WTC11 (cell line): ENCODE data around the gene ANO8. TPM values are rescaled to one million over a fixed set of nuclear protein-coding genes. Genes with fewer than 3 reads are reported as not detected.
A peak's percentile ranks its signal among the peaks of the same experiment; 100 is the strongest.

Experiments
- CREB1 ChIP-seq: sonication (generic); formaldehyde crosslinking; IDR thresholded peaks from 2 replicates; pipeline ENCODE4 v1.8.0; 2023; ENCODE audit warnings: mild to moderate bottlenecking, missing genetic modification reagents
- CREM ChIP-seq: sonication (generic); formaldehyde crosslinking; IDR thresholded peaks from 2 replicates; pipeline ENCODE4 v1.8.1; 2022; ENCODE audit warnings: mild to moderate bottlenecking, missing genetic modification reagents, moderate library complexity
- FOXJ3 ChIP-seq: sonication (generic); formaldehyde crosslinking; IDR thresholded peaks from 2 replicates; pipeline ENCODE4 v1.9.0; 2021; ENCODE audit warnings: missing genetic modification reagents, mild to moderate bottlenecking, borderline replicate concordance
- FOXP1 ChIP-seq: sonication (generic); formaldehyde crosslinking; IDR thresholded peaks from 2 replicates; pipeline ENCODE4 v1.8.0; 2022; ENCODE audit warnings: missing genetic modification reagents, mild to moderate bottlenecking, moderate library complexity, borderline replicate concordance
- IRF2 ChIP-seq: sonication (generic); formaldehyde crosslinking; IDR thresholded peaks from 2 replicates; pipeline ENCODE4 v1.8.0; 2022; ENCODE audit warnings: low read depth, missing genetic modification reagents, borderline replicate concordance
- JUN ChIP-seq: sonication (generic); formaldehyde crosslinking; IDR thresholded peaks from 2 replicates; pipeline ENCODE4 v1.8.0; 2023; ENCODE audit warnings: mild to moderate bottlenecking, missing genetic modification reagents
- KAT7 ChIP-seq: sonication (generic); formaldehyde crosslinking; IDR thresholded peaks from 2 replicates; pipeline ENCODE4 v1.8.1; 2023; ENCODE audit warnings: missing genetic modification reagents, mild to moderate bottlenecking, borderline replicate concordance
- NFYB ChIP-seq: sonication (generic); formaldehyde crosslinking; conservative IDR thresholded peaks from 2 replicates; pipeline ENCODE4 v1.8.0; 2022; ENCODE audit warnings: low read depth, missing genetic modification reagents
- OVOL2 ChIP-seq: fragments of 250-450 bp; sonication (Bioruptor Pico); IDR thresholded peaks from 2 replicates; pipeline ENCODE4 v1.9.0; 2021; ENCODE audit warnings: mild to moderate bottlenecking, borderline replicate concordance
- RORB ChIP-seq: fragments of 250-450 bp; sonication (Bioruptor Pico); IDR thresholded peaks from 2 replicates; pipeline ENCODE4 v1.9.0; 2021; ENCODE audit warnings: mild to moderate bottlenecking
- SOX15 ChIP-seq: fragments of 250-450 bp; sonication (Bioruptor Pico); IDR thresholded peaks from 2 replicates; pipeline ENCODE4 v1.9.0; 2021; ENCODE audit warnings: mild to moderate bottlenecking
- SP1 ChIP-seq: sonication (generic); formaldehyde crosslinking; conservative IDR thresholded peaks from 2 replicates; pipeline ENCODE4 v1.8.1; 2022; ENCODE audit warnings: missing genetic modification reagents
- TP53 ChIP-seq: sonication (generic); formaldehyde crosslinking; IDR thresholded peaks from 2 replicates; pipeline ENCODE4 v1.8.1; 2023; ENCODE audit warnings: mild to moderate bottlenecking, missing genetic modification reagents
- ZNF138 ChIP-seq: sonication (generic); formaldehyde crosslinking; conservative IDR thresholded peaks from 2 replicates; pipeline ENCODE4 v1.8.1; 2022; ENCODE audit warnings: mild to moderate bottlenecking, moderate library complexity, missing genetic modification reagents
- ZNF317 ChIP-seq: sonication (generic); formaldehyde crosslinking; IDR thresholded peaks from 2 replicates; pipeline ENCODE4 v1.8.1; 2023; ENCODE audit warnings: low read depth, mild to moderate bottlenecking, moderate library complexity, missing genetic modification reagents, borderline replicate concordance
- ZNF671 ChIP-seq: fragments of 250-450 bp; sonication (Bioruptor Pico); IDR thresholded peaks from 2 replicates; pipeline ENCODE4 v1.8.0; 2021; ENCODE audit warnings: mild to moderate bottlenecking
- total RNA-seq: library from RNA; stranded (reverse); gene quantifications from 3 replicates; pipeline ENCODE4 v1.2.3, GENCODE V29; 2021
- TF ChIP-seq, protein P1 (sequence below): fragments of 250-450 bp; sonication (Bioruptor Pico); IDR thresholded peaks from 2 replicates; pipeline ENCODE4 v1.9.0; 2021; ENCODE audit warnings: mild to moderate bottlenecking, borderline replicate concordance
- TF ChIP-seq, protein P2 (sequence below): sonication (generic); formaldehyde crosslinking; IDR thresholded peaks from 2 replicates; pipeline ENCODE4 v1.8.0; 2022; ENCODE audit warnings: mild to moderate bottlenecking, missing genetic modification reagents
- TF ChIP-seq, protein P3 (sequence below): sonication (generic); formaldehyde crosslinking; IDR thresholded peaks from 2 replicates; pipeline ENCODE4 v1.8.1; 2022; ENCODE audit warnings: mild to moderate bottlenecking, moderate library complexity, missing genetic modification reagents
- TF ChIP-seq, protein P4 (sequence below): sonication (generic); formaldehyde crosslinking; IDR thresholded peaks from 2 replicates; pipeline ENCODE4 v1.8.1; 2023; ENCODE audit warnings: mild to moderate bottlenecking, moderate library complexity, missing genetic modification reagents
- TF ChIP-seq, protein P5 (sequence below): sonication (generic); formaldehyde crosslinking; IDR thresholded peaks from 2 replicates; pipeline ENCODE4 v1.8.1; 2023; ENCODE audit warnings: mild to moderate bottlenecking, missing genetic modification reagents
- TF ChIP-seq, protein P6 (sequence below): fragments of 250-450 bp; sonication (Bioruptor Pico); IDR thresholded peaks from 2 replicates; pipeline ENCODE4 v1.9.0; 2021; ENCODE audit warnings: mild to moderate bottlenecking
- TF ChIP-seq, protein P7 (sequence below): sonication (generic); formaldehyde crosslinking; IDR thresholded peaks from 2 replicates; pipeline ENCODE4 v1.8.1; 2022; ENCODE audit warnings: missing genetic modification reagents, borderline replicate concordance

Gene ANO8
- total RNA-seq, 1 experiment from 2014 or later, result 32.6 TPM

DNA sequence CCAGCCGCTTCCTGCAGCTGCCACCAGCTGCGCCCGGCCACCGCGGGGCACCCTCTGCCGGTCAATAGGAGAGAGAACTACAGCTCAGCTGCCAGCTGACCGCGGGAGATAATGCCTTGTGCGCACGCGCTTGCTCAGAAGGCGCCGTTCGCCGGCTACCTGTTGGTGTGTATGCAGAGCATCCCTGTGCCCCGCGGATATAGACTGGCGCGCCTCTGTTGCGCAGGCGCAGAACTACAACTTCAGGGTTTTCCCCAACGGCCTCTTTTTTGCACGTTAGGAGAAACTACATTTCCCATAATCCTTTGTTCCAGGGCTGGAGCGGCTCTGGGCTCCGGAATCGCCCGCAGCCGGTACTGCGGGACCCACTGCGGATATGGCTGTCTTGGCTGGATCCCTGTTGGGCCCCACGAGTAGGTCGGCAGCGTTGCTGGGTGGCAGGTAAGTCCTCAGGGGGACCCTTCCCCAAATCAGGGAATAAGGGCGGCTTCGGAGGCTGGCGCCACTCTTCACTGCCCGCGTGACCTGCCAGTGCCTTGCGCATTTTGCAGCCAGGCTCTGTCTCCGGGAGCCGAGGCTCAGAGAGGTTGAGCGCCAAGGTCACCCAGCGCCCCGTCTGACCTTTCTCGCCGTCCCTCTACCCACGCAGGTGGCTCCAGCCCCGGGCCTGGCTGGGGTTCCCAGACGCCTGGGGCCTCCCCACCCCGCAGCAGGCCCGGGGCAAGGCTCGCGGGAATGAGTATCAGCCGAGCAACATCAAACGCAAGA lies 29.0 kb downstream of the ANO8 start, which contains the start of gene MRPL34 (continued):
- TF ChIP-seq, protein P1, sequence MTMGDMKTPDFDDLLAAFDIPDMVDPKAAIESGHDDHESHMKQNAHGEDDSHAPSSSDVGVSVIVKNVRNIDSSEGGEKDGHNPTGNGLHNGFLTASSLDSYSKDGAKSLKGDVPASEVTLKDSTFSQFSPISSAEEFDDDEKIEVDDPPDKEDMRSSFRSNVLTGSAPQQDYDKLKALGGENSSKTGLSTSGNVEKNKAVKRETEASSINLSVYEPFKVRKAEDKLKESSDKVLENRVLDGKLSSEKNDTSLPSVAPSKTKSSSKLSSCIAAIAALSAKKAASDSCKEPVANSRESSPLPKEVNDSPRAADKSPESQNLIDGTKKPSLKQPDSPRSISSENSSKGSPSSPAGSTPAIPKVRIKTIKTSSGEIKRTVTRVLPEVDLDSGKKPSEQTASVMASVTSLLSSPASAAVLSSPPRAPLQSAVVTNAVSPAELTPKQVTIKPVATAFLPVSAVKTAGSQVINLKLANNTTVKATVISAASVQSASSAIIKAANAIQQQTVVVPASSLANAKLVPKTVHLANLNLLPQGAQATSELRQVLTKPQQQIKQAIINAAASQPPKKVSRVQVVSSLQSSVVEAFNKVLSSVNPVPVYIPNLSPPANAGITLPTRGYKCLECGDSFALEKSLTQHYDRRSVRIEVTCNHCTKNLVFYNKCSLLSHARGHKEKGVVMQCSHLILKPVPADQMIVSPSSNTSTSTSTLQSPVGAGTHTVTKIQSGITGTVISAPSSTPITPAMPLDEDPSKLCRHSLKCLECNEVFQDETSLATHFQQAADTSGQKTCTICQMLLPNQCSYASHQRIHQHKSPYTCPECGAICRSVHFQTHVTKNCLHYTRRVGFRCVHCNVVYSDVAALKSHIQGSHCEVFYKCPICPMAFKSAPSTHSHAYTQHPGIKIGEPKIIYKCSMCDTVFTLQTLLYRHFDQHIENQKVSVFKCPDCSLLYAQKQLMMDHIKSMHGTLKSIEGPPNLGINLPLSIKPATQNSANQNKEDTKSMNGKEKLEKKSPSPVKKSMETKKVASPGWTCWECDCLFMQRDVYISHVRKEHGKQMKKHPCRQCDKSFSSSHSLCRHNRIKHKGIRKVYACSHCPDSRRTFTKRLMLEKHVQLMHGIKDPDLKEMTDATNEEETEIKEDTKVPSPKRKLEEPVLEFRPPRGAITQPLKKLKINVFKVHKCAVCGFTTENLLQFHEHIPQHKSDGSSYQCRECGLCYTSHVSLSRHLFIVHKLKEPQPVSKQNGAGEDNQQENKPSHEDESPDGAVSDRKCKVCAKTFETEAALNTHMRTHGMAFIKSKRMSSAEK (CRISPR knock-in tag), result no peak
- TF ChIP-seq CREB1 (no peak), ZNF671 (CRISPR knock-in tag) (no peak), SOX15 (no peak), FOXP1 (CRISPR knock-in tag) (peak; percentile 47; the same call in 1 of the 2 replicates), ZNF317 (CRISPR knock-in tag) (no peak), RORB (CRISPR knock-in tag) (no peak), CREM (CRISPR knock-in tag) (no peak; the same call in 1 of the 2 replicates), FOXJ3 (CRISPR knock-in tag) (no peak), SP1 (peak; percentile 64), OVOL2 (CRISPR knock-in tag) (no peak), TP53 (no peak), ZNF138 (CRISPR knock-in tag) (no peak), KAT7 (CRISPR knock-in tag) (0 out of 2 replicates have a peak, but pooled peaks have one; percentile 85), JUN (CRISPR knock-in tag) (no peak), NFYB (CRISPR knock-in tag) (peak; percentile 36; the same call in 1 of the 2 replicates), IRF2 (0 out of 2 replicates have a peak, but pooled peaks have one; percentile 52)
- TF ChIP-seq, protein P2, sequence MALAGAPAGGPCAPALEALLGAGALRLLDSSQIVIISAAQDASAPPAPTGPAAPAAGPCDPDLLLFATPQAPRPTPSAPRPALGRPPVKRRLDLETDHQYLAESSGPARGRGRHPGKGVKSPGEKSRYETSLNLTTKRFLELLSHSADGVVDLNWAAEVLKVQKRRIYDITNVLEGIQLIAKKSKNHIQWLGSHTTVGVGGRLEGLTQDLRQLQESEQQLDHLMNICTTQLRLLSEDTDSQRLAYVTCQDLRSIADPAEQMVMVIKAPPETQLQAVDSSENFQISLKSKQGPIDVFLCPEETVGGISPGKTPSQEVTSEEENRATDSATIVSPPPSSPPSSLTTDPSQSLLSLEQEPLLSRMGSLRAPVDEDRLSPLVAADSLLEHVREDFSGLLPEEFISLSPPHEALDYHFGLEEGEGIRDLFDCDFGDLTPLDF (CRISPR knock-in tag), result 0 out of 2 replicates have a peak, but pooled peaks have one; percentile 51
- TF ChIP-seq, protein P3, sequence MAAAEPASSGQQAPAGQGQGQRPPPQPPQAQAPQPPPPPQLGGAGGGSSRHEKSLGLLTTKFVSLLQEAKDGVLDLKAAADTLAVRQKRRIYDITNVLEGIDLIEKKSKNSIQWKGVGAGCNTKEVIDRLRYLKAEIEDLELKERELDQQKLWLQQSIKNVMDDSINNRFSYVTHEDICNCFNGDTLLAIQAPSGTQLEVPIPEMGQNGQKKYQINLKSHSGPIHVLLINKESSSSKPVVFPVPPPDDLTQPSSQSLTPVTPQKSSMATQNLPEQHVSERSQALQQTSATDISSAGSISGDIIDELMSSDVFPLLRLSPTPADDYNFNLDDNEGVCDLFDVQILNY (CRISPR knock-in tag), result 0 out of 2 replicates have a peak, but pooled peaks have one; percentile 34
- TF ChIP-seq, protein P4, sequence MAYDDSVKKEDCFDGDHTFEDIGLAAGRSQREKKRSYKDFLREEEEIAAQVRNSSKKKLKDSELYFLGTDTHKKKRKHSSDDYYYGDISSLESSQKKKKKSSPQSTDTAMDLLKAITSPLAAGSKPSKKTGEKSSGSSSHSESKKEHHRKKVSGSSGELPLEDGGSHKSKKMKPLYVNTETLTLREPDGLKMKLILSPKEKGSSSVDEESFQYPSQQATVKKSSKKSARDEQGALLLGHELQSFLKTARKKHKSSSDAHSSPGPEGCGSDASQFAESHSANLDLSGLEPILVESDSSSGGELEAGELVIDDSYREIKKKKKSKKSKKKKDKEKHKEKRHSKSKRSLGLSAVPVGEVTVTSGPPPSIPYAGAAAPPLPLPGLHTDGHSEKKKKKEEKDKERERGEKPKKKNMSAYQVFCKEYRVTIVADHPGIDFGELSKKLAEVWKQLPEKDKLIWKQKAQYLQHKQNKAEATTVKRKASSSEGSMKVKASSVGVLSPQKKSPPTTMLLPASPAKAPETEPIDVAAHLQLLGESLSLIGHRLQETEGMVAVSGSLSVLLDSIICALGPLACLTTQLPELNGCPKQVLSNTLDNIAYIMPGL, result peak; percentile 84
- TF ChIP-seq, protein P5, sequence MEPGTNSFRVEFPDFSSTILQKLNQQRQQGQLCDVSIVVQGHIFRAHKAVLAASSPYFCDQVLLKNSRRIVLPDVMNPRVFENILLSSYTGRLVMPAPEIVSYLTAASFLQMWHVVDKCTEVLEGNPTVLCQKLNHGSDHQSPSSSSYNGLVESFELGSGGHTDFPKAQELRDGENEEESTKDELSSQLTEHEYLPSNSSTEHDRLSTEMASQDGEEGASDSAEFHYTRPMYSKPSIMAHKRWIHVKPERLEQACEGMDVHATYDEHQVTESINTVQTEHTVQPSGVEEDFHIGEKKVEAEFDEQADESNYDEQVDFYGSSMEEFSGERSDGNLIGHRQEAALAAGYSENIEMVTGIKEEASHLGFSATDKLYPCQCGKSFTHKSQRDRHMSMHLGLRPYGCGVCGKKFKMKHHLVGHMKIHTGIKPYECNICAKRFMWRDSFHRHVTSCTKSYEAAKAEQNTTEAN (CRISPR knock-in tag), result 0 out of 2 replicates have a peak, but pooled peaks have one; percentile 41
- TF ChIP-seq, protein P6, sequence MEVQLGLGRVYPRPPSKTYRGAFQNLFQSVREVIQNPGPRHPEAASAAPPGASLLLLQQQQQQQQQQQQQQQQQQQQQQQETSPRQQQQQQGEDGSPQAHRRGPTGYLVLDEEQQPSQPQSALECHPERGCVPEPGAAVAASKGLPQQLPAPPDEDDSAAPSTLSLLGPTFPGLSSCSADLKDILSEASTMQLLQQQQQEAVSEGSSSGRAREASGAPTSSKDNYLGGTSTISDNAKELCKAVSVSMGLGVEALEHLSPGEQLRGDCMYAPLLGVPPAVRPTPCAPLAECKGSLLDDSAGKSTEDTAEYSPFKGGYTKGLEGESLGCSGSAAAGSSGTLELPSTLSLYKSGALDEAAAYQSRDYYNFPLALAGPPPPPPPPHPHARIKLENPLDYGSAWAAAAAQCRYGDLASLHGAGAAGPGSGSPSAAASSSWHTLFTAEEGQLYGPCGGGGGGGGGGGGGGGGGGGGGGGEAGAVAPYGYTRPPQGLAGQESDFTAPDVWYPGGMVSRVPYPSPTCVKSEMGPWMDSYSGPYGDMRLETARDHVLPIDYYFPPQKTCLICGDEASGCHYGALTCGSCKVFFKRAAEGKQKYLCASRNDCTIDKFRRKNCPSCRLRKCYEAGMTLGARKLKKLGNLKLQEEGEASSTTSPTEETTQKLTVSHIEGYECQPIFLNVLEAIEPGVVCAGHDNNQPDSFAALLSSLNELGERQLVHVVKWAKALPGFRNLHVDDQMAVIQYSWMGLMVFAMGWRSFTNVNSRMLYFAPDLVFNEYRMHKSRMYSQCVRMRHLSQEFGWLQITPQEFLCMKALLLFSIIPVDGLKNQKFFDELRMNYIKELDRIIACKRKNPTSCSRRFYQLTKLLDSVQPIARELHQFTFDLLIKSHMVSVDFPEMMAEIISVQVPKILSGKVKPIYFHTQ, result no peak
- TF ChIP-seq, protein P7, sequence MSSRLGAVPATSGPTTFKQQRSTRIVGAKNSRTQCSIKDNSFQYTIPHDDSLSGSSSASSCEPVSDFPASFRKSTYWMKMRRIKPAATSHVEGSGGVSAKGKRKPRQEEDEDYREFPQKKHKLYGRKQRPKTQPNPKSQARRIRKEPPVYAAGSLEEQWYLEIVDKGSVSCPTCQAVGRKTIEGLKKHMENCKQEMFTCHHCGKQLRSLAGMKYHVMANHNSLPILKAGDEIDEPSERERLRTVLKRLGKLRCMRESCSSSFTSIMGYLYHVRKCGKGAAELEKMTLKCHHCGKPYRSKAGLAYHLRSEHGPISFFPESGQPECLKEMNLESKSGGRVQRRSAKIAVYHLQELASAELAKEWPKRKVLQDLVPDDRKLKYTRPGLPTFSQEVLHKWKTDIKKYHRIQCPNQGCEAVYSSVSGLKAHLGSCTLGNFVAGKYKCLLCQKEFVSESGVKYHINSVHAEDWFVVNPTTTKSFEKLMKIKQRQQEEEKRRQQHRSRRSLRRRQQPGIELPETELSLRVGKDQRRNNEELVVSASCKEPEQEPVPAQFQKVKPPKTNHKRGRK (CRISPR knock-in tag), result no peak
